C4-2B (cell line): ENCODE data around the gene NR1H4.
"Not testable (repeated sequence)": the region's sequence is repeated elsewhere in the genome, so short reads cannot be mapped to it uniquely, and the experiment has no call there.

ENCODE experiments used
- H3K27ac ChIP-seq: fragments of 450-650 bp; 2 replicates; pipeline ENCODE4 v1.5.1; 2017
- CTCF ChIP-seq: fragments of 450-650 bp; conservative IDR thresholded peaks from 2 replicates; pipeline ENCODE4 v1.5.1; 2017; ENCODE audit warnings: mild to moderate bottlenecking
- ZFX ChIP-seq: fragments of 450-650 bp; IDR thresholded peaks from 2 replicates; pipeline ENCODE4 v1.6.1; 2017

Gene NR1H4

GRCh38 chr12:100497105-100497795, 23.6 kb downstream of the NR1H4 start:
- H3K27ac ChIP-seq: no peak overlapping the region
- TF ChIP-seq ZFX: no peak
- no peak for TF ChIP-seq CTCF

DNA sequence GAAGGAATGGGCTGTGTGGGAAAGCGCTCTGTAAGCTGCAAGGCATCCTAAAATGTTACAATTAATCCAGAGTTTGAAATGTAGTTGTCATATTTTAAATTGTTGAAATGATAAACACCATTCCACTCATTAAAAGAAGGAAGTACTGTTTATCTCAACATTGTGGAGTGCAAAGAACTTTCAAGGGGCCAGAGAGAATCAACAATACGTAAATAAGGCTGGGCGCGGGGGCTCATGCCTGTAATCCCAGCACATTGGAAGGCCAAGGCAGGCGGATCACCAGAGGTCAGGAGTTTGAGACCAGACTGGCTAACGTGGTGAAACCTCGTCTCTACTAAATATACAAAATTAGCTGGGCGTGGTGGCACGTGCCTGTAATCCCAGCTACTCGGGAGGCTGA, 24.5 kb downstream of the NR1H4 start:
- no peak for TF ChIP-seq CTCF
- no peak for TF ChIP-seq ZFX

GRCh38 chr12:100499416-100499815, 25.8 kb downstream of the NR1H4 start:
- no peak overlapping the region for H3K27ac ChIP-seq
- TF ChIP-seq ZFX: no peak
- no peak for TF ChIP-seq CTCF

More for the DNA sequence above, 24.5 kb downstream of the NR1H4 start:
- H3K27ac ChIP-seq: no peak overlapping the region

- not testable (repeated sequence) for H3K27ac ChIP-seq
These were observed 29.1 kb downstream of the NR1H4 start for GRCh38 chr12:100502718-100503117.

DNA sequence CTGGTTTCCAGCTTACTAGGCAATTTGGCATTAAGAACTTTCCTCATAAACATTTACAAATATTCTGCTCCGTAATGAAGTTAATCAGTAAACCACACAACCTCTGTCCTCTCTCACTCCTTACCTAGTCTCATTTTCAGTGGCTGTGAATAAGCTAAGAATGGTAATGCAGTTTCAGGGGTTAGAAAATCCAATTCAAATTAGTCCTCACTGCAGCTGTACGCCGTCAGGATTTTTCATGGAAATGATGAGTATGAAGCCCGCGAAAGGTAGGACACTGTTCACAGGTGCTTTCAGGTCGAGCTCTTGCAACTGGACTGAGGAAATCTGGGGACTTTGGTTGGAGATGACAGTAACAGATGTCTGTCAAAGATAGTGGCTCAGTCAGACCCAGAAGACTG, 29.6 kb downstream of the NR1H4 start:
- TF ChIP-seq CTCF: no peak
- no peak for TF ChIP-seq ZFX
- no peak overlapping the region for H3K27ac ChIP-seq

GRCh38 chr12:100504804-100505203, 31.1 kb downstream of the NR1H4 start:
- H3K27ac ChIP-seq: no peak overlapping the region
- no peak for TF ChIP-seq ZFX
- TF ChIP-seq CTCF: no peak

GRCh38 chr12:100508751-100509150, 35.1 kb downstream of the NR1H4 start:
- H3K27ac ChIP-seq: no peak overlapping the region
- TF ChIP-seq ZFX: no peak
- no peak for TF ChIP-seq CTCF

DNA sequence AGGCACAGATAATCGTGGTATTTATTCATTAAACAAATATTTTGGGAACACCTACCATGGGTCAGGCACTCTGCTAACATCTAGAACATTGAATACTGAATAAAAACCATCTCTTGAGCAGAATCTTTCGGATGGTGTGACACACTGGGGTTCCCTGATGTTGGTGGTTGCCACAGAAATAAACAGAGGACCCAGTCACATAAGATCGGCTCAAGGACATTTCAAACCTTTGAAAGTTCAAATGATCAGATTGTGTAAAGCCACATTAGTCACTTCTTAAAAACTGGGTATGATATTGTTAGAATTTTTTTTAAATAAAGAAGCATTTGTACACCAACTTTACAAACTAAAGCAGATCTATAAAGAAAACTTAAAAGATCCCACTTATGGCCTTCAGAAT, 39.0 kb downstream of the NR1H4 start:
- TF ChIP-seq ZFX (no peak), CTCF (no peak)
- H3K27ac ChIP-seq: no peak overlapping the region
